Peyer's patch (tissue), 4 donors: ENCODE measurements around the gene SEM1.

Experiments used
- CTCF ChIP-seq, 6 experiments: fragments of 450-650 bp in 4 of 6; fragments of 200-600 bp in 2 of 6; sonication (generic) in 1 of 6; IDR thresholded peaks; one replicate each; pipeline ENCODE4 v1.5.1; 2017 to 2019; ENCODE audit warnings: antibody characterized with exemption in 6 of 6, mild to moderate bottlenecking in 3 of 6, moderate library complexity in 1 of 6
- POLR2A ChIP-seq, 2 donors: fragments of 450-650 bp; IDR thresholded peaks; one replicate each; pipeline ENCODE4 v1.5.1; 2017; ENCODE audit warnings: antibody characterized with exemption in 2 of 2, mild to moderate bottlenecking in 2 of 2, moderate library complexity in 2 of 2

DNA sequence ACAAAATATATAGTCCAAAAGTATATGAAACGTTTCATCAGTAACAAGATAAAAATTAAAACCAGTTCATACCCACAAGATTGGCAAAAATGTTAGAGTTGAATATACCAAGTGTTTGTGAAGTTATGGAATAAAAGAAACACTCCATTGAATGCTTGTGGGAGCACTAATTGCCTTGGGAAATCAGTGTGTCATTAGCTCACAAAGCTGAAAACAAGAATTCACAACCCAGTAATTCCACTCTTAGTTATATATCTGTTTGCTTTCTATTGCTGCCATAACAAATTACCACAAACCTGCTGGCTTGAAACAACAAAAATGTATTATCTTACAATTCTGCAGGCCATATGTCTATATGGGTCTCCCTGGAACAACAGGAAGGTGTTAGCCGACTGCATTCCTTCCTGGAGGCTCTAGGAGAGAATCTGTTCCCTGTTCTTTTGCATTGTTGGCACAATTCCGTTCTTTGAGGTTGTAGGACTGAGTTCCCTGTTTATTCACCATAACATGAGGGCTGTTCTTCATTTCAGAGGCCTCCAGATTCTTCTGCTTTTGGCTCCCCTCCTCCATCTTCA is 45.7 kb downstream of the SEM1 start:
- TF ChIP-seq CTCF (IDR thresholded peaks at IDR 0.05) (no peak), POLR2A (IDR thresholded peaks at IDR 0.05) (no peak)
